CD4-positive, alpha-beta T cell treated with Interleukin-6 at 100 ng/mL for 8 hours (primary cell): ENCODE data around the gene FAM163A.

Experiments used
- DNase-seq: peaks from one replicate; pipeline ENCODE4 v3.0.0-alpha.2; 2020; ENCODE audit warnings: mixed read lengths, low spot score

FAM163A gene

DNA sequence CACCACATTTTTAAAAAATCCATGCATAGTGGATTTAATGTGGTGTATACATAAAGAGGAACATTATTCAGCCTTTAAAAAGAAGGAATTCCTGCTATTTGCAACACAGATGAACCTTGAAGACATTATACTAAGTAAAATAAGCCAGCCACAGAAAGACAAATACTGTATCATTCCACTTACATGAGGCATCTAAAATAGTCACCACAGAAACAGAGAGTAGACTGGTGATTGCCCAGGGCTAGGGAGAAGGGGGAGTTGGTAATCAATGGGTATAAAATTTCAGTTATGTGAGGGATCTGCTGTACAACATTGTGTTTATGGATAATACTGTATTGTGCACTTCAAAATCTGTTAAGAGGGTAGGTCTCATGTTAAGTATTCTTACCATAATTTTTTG lies 10.0 kb downstream of the FAM163A start:
- DNase-seq: no peak

GRCh38 chr1:179754041-179754624 lies 11.0 kb downstream of the FAM163A start:
- no peak for DNase-seq

DNA sequence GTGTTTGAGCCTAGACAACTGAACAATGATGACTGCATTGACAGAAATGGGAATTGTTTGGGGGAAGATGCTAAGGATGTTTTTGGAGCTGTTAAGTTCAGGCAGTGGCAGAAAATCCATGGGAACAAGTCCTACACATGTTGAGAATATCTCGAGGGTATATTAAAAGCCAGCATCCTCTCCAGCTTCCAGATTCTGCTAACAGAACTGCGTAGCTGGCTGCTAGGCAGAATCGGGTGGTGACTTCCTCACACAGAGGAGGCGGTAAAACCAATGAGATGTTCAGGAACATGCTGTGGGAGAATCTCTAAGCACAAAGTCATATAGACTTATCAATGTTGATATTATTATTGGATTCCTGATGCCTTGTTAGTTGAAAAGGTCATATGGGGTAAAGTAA lies 14.8 kb downstream of the FAM163A start:
- no peak for DNase-seq

- no peak for DNase-seq
Observed at GRCh38 chr1:179760521-179760920, 17.4 kb downstream of the FAM163A start.

DNA sequence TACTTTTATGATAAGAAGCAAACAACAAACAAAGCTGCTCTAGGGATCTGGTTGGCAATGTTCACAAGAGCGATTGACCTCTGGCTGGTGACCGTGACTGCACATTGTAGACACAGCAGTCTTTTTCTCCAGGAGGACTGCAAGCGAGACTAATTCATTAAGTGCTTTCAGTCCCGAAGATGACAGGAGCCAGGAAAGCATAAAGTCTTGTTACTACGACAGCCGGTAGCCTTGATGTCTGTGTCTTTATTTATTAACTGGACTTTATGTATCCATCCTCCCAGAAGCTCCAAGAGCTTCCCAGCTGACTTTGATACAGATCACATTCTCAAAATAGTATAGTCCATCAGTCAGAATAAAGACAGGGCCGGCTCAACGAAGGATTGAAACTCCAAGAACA lies 18.2 kb downstream of the FAM163A start:
- DNase-seq: no peak

- DNase-seq: no peak
Observed at GRCh38 chr1:179761846-179762640, 19.0 kb downstream of the FAM163A start.

DNA sequence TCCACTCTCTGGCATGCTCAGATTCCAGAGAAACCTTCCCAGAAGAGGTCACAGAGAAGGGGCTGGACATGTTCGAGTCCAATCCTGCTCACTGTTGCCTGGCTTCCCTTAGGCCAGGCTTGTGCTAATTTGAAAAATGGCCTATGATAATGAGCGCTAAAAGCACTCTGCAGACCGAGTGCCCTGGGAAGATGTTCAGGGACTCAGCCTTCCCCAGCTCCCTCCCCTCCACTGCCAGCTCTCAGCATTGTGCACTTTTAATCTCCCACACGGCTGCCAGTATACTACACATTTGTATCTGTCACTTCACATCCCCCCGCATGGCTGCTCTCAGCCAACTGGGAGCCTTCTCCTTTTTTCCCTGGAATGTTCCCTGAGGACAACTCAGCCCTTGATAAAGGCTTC lies 24.1 kb downstream of the FAM163A start:
- DNase-seq: no peak

DNA sequence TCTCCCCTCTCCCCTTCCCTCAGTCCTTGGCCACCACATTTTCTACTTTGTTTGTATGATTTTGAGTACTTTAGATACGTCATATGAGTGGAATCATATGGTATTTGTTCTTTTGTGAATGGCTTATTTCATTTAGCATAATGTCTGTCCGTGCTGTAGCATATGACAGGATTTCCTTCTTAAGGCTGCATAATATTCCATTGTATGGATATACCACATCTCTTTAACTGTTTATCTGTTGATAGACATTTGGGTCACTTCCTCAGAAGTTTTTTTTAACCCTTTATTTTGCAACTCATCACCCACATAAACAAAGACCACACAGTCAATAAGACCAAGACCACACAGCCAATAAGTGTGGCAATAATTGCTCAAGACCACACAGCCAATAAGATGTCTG lies 24.9 kb downstream of the FAM163A start:
- no peak for DNase-seq

- no peak for DNase-seq
Observed at GRCh38 chr1:179770887-179771502, 27.9 kb downstream of the FAM163A start.

DNA sequence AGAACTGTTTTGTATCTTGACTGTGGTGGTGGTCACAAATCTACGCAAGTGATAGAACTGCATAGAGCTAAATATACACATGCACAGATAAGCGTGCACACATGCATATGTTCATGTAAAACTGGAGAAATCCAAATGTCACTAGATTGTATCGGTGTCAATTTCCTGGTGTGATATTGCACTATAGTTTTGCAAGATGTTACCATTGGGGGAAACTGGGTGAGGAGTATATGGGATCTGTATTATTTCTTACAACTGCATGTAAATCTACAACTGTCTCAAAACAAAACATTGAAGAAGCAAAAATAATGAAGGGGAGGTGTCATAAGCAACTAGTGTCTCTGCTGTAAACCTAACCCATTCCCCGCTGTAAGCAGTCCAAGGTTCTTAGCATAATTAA lies 30.2 kb downstream of the FAM163A start:
- DNase-seq: no peak

DNA sequence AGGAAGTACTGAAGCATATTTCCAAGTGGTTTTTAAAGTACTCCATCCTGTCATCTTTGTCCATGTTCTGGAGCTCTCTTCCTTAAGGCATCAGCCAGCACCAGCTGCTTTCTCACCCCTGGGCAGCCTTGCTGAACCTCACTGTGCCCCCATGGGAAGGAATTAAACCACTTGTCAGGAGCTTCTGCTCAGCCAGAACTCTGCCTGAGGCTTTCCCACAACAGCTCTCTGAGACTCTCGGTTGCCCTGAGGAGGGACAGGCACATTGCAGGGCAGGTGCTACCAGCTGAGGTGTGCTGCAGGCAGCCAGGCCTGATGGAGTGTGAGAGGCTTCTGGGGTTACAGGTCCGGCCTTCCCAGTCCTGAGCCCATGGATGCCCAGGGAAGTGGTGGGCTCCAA lies 30.9 kb downstream of the FAM163A start:
- no peak for DNase-seq

GRCh38 chr1:179774566-179774965 lies 31.5 kb downstream of the FAM163A start:
- no peak for DNase-seq

- DNase-seq: no peak
Observed at GRCh38 chr1:179775009-179775408, 31.9 kb downstream of the FAM163A start.

- no peak for DNase-seq
Observed at GRCh38 chr1:179776831-179777230, 33.7 kb downstream of the FAM163A start.

GRCh38 chr1:179777731-179778130 lies 34.6 kb downstream of the FAM163A start:
- DNase-seq: no peak

DNA sequence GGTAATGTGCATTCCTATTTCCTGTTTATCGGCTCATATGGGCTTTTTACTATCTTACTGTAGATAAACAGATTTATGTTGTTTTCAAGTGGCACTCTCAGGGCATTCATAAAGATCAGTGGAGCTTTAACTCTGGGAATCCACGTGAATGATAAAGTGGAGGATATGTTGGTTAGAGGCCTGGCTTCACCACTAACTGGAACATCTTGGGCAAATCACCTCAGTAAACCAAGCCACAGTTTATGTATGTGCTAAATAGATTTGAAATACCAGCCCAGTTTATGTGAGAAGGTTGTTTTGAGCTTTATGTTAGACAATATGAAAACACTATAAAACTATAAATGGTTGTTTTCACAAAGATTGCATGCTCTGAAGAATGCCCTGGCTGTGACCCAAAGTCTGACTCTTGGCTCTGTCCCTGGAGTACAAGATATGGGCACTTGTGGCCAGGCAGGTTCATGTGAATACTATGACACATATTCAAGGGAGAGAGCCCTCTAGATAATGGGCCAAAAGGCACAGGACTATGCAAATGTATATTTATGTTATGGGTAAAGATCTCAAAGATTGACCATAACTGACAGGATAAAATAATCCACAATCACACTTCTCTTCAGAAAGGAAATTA lies 36.7 kb downstream of the FAM163A start:
- no peak for DNase-seq

GRCh38 chr1:179781962-179782361 lies 38.9 kb downstream of the FAM163A start:
- no peak for DNase-seq

GRCh38 chr1:179785031-179785431 lies 41.9 kb downstream of the FAM163A start:
- no peak for DNase-seq

DNA sequence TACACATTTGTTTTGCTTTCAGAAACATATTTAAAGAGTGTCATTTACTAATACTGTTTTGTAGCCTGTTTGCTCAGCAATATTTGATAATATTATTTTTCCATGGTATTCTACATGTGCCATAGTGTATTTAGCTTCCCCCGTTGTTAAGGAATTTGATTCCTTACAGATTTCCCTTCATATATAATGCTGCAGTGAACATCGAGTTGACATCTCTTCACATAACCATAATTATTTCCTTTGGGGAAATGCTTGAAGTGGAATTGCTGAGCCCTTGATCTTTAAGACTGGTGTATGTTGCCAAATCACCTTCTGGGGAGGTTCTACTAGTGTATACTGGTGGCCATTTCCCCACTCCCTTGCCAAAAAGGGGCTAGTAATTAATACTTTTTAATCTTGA lies 42.6 kb downstream of the FAM163A start:
- no peak for DNase-seq

DNA sequence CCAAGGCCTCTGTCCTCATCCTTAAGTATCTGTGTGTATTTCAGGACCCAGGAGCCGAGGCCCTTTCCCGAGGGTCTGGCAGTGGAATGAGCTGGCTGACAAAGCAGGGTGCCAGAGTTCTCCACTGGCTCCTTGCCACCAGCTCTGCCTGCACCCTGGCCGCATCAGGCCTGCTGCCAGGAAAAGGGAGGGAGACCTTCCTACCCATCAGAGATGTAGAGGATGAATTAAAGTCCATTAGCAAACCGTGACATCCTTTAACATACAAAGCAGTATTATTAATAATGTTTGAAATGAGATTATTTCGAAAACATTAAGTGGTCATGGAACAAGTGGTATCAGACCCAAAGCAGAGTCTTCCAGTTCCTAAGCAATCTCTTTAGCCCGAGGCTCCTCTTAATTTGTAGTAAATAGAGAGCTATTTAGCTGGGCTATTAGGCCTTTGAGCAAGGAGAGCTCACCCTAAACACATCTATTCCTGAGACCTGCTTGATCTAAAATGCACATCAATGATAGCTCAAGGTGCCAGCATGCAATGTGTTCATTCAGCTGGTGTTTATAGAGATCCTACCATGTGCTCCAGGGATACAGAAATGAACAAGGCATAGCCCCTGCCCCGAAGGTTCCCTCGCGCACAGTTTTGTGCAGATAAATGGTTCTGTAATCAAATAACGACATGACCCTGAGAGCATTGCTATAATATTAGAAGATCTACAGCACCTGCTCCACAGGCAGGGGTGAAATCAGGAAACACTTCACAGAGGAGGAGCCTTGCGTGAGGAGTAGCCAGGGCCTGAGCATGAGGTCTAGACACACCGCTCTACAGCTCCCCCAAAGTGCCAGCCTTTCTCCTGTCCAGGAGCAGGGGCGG lies 44.0 kb downstream of the FAM163A start:
- no peak for DNase-seq

GRCh38 chr1:179788259-179788658 lies 45.2 kb downstream of the FAM163A start:
- DNase-seq: no peak

- no peak for DNase-seq
Observed at GRCh38 chr1:179793281-179793680, 50.2 kb downstream of the FAM163A start.
